GM23338 (cell line): Measurements from ENCODE around the gene CAPZA1. TPM values are rescaled to one million over a fixed set of nuclear protein-coding genes. Genes with fewer than 3 reads are reported as not detected.

Experiments
- ATAC-seq: fragments of 200-7000 bp; cut with Tn5 transposase; 3 replicates; pipeline ENCODE4 v1.9.1; 2020
- DNase-seq: peaks from one replicate; pipeline ENCODE4 v3.0.0-alpha.2; 2015; ENCODE audit warnings: low spot score
- H2AFZ ChIP-seq: fragments of 200-600 bp; sonication (generic); 2 replicates; pipeline ENCODE4 v1.8.0; 2016; ENCODE audit warnings: antibody characterized with exemption, mild to moderate bottlenecking, moderate library complexity
- H3F3A ChIP-seq: fragments of 200-600 bp; sonication (generic); replicated peaks from 2 replicates; pipeline ENCODE4 v1.8.0; 2017; ENCODE audit warnings: antibody characterized with exemption, mixed run types, low read depth
- H3K27ac ChIP-seq: fragments of 200-600 bp; sonication (generic); 2 replicates; pipeline ENCODE4 v1.6.1; 2016; ENCODE audit warnings: low read depth
- H3K27me3 ChIP-seq: fragments of 200-600 bp; sonication (generic); 2 replicates; pipeline ENCODE4 v1.8.0; 2016; ENCODE audit warnings: mild to moderate bottlenecking, mixed run types, moderate library complexity; ENCODE audit not compliant: insufficient read depth
- H3K36me3 ChIP-seq: fragments of 200-600 bp; sonication (generic); 2 replicates; pipeline ENCODE4 v1.8.0; 2016; ENCODE audit warnings: mild to moderate bottlenecking; ENCODE audit not compliant: insufficient read depth
- H3K4me1 ChIP-seq: fragments of 200-600 bp; sonication (generic); 2 replicates; pipeline ENCODE4 v1.8.0; 2016; ENCODE audit warnings: mild to moderate bottlenecking, moderate library complexity; ENCODE audit not compliant: insufficient read depth
- H3K4me2 ChIP-seq: fragments of 200-600 bp; sonication (generic); 2 replicates; pipeline ENCODE4 v1.7.1; 2017; ENCODE audit warnings: mixed run types
- H3K4me3 ChIP-seq: fragments of 200-600 bp; sonication (generic); 2 replicates; pipeline ENCODE4 v1.6.1; 2016; ENCODE audit warnings: mixed run types
- H3K79me2 ChIP-seq: fragments of 200-600 bp; sonication (generic); replicated peaks from 2 replicates; pipeline ENCODE4 v1.8.0; 2017; ENCODE audit warnings: mild to moderate bottlenecking; ENCODE audit not compliant: insufficient read depth
- H3K9me2 ChIP-seq: fragments of 200-600 bp; sonication (generic); 2 replicates; pipeline ENCODE4 v1.8.0; 2017; ENCODE audit not compliant: insufficient read depth
- H4K20me1 ChIP-seq: fragments of 200-600 bp; sonication (generic); replicated peaks from 2 replicates; pipeline ENCODE4 v1.8.0; 2017; ENCODE audit warnings: mild to moderate bottlenecking; ENCODE audit not compliant: insufficient read depth
- H3K27ac Mint-ChIP-seq: 2 replicates; pipeline ENCODE4 v1.8.0; 2020; ENCODE audit warnings: inconsistent platforms, mild to moderate bottlenecking, moderate library complexity, mixed read lengths
- H3K27me3 Mint-ChIP-seq: 3 replicates; pipeline ENCODE4 v1.8.0; 2022; ENCODE audit warnings: low read depth, mild to moderate bottlenecking, moderate library complexity, mixed read lengths, inconsistent platforms; ENCODE audit not compliant: insufficient read depth, poor library complexity
- H3K36me3 Mint-ChIP-seq: 3 replicates; pipeline ENCODE4 v1.8.0; 2021; ENCODE audit warnings: low read depth, mild to moderate bottlenecking, inconsistent platforms, moderate library complexity, mixed read lengths
- H3K4me1 Mint-ChIP-seq: 3 replicates; pipeline ENCODE4 v1.8.0; 2020; ENCODE audit warnings: mild to moderate bottlenecking, inconsistent platforms, mixed read lengths
- H3K4me3 Mint-ChIP-seq: 3 replicates; pipeline ENCODE4 v1.8.0; 2021; ENCODE audit warnings: moderate library complexity, mild to moderate bottlenecking, inconsistent platforms, mixed read lengths
- H3K9me3 Mint-ChIP-seq: 3 replicates; pipeline ENCODE4 v1.8.0; 2020; ENCODE audit warnings: moderate library complexity, mild to moderate bottlenecking, inconsistent platforms, mixed read lengths
- CREB1 ChIP-seq: fragments of 250-450 bp; sonication (Bioruptor Pico); IDR thresholded peaks from 2 replicates; pipeline ENCODE4 v1.5.0; 2020; ENCODE audit warnings: low read depth, mild to moderate bottlenecking, moderate library complexity
- EZH2 ChIP-seq: fragments of 200-600 bp; sonication (generic); IDR thresholded peaks from one replicate; pipeline ENCODE4 v1.8.0; 2017; ENCODE audit warnings: antibody characterized with exemption, mild to moderate bottlenecking, low read depth; ENCODE audit not compliant: unreplicated experiment
- JUNB ChIP-seq: IDR thresholded peaks from one replicate; pipeline ENCODE4 v1.6.1; 2016; ENCODE audit warnings: antibody characterized with exemption; ENCODE audit not compliant: unreplicated experiment
- NANOG ChIP-seq: IDR thresholded peaks from 2 replicates; pipeline ENCODE4 v1.6.1; 2016; ENCODE audit warnings: antibody characterized with exemption, borderline replicate concordance
- POLR2AphosphoS5 ChIP-seq: IDR thresholded peaks from 2 replicates; pipeline ENCODE4 v1.6.1; 2016; ENCODE audit warnings: antibody characterized with exemption, low read depth
- STAT1 ChIP-seq: IDR thresholded peaks from one replicate; pipeline ENCODE4 v1.6.1; 2016; ENCODE audit warnings: antibody characterized with exemption; ENCODE audit not compliant: unreplicated experiment
- ZNF114 ChIP-seq: fragments of 250-450 bp; sonication (Bioruptor Pico); IDR thresholded peaks from 2 replicates; pipeline ENCODE4 v1.5.0; 2020; ENCODE audit warnings: mild to moderate bottlenecking, moderate library complexity
- polyA plus RNA-seq: library from polyadenylated mRNA; unstranded; fragments of >200 nt; fragmentation: Nextera tagmentation; extraction: Ambion mirVana; gene quantifications from 2 replicates; pipeline ENCODE4 v1.2.1, GENCODE V29; 2016
- total RNA-seq: library from RNA; depleted of rRNA; stranded (reverse); fragments of >200 nt; shearing (Covaris generic); gene quantifications from 2 replicates; pipeline ENCODE4 v1.2.3, GENCODE V29; 2014
- TF ChIP-seq, protein P1 (sequence below), 2 experiments: fragments of 200-600 bp in 1 of 2; sonication (generic) in 1 of 2; conservative IDR thresholded peaks; 2 replicates each; pipeline versions ENCODE4 v1.5.1 to v1.6.1; 2016 to 2017; ENCODE audit warnings: antibody characterized with exemption in 2 of 2, low read depth in 2 of 2, mild to moderate bottlenecking in 2 of 2, moderate library complexity in 1 of 2
- TF ChIP-seq, protein P2 (sequence below): IDR thresholded peaks from one replicate; pipeline ENCODE4 v1.6.1; 2018; ENCODE audit warnings: antibody characterized with exemption; ENCODE audit not compliant: unreplicated experiment
- TF ChIP-seq, protein P3 (sequence below): IDR thresholded peaks from 2 replicates; pipeline ENCODE4 v1.6.1; 2016; ENCODE audit warnings: antibody characterized with exemption
- TF ChIP-seq, protein P4 (sequence below): fragments of 250-450 bp; sonication (Bioruptor Pico); IDR thresholded peaks from 2 replicates; pipeline ENCODE4 v1.5.0; 2020; ENCODE audit warnings: mild to moderate bottlenecking, moderate library complexity

CAPZA1 gene
- total and polyA plus RNA-seq, 2 experiments from 2014 or later: 147 to 182 TPM

DNA sequence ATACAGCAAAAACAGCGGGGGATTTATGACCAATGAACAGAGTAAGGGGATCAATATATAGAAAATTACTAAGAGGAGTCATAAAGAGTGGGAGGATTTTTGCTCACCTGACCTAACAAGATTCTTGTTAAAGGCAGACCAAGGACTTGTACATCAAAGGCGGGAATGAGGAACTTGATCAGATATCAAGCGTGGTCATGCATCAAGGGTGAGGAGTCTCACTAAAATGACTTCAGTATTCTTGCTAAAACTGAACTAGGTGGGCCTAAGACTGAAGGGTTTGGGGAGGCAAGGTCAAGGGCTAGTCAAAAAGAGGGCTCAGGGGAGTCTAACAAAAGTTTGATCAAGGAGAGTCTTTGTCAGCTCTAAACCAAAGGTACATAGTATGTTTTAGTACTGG is 56.9 kb downstream of the CAPZA1 start (continued):
- TF ChIP-seq, protein P1, sequence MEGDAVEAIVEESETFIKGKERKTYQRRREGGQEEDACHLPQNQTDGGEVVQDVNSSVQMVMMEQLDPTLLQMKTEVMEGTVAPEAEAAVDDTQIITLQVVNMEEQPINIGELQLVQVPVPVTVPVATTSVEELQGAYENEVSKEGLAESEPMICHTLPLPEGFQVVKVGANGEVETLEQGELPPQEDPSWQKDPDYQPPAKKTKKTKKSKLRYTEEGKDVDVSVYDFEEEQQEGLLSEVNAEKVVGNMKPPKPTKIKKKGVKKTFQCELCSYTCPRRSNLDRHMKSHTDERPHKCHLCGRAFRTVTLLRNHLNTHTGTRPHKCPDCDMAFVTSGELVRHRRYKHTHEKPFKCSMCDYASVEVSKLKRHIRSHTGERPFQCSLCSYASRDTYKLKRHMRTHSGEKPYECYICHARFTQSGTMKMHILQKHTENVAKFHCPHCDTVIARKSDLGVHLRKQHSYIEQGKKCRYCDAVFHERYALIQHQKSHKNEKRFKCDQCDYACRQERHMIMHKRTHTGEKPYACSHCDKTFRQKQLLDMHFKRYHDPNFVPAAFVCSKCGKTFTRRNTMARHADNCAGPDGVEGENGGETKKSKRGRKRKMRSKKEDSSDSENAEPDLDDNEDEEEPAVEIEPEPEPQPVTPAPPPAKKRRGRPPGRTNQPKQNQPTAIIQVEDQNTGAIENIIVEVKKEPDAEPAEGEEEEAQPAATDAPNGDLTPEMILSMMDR (conservative IDR thresholded peaks at IDR 0.05; ENCODE audit: low read depth in 2 of 2): no peak
- TF ChIP-seq STAT1: no peak
- TF ChIP-seq, protein P2, sequence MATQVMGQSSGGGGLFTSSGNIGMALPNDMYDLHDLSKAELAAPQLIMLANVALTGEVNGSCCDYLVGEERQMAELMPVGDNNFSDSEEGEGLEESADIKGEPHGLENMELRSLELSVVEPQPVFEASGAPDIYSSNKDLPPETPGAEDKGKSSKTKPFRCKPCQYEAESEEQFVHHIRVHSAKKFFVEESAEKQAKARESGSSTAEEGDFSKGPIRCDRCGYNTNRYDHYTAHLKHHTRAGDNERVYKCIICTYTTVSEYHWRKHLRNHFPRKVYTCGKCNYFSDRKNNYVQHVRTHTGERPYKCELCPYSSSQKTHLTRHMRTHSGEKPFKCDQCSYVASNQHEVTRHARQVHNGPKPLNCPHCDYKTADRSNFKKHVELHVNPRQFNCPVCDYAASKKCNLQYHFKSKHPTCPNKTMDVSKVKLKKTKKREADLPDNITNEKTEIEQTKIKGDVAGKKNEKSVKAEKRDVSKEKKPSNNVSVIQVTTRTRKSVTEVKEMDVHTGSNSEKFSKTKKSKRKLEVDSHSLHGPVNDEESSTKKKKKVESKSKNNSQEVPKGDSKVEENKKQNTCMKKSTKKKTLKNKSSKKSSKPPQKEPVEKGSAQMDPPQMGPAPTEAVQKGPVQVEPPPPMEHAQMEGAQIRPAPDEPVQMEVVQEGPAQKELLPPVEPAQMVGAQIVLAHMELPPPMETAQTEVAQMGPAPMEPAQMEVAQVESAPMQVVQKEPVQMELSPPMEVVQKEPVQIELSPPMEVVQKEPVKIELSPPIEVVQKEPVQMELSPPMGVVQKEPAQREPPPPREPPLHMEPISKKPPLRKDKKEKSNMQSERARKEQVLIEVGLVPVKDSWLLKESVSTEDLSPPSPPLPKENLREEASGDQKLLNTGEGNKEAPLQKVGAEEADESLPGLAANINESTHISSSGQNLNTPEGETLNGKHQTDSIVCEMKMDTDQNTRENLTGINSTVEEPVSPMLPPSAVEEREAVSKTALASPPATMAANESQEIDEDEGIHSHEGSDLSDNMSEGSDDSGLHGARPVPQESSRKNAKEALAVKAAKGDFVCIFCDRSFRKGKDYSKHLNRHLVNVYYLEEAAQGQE: no peak
- no peak for TF ChIP-seq JUNB
- TF ChIP-seq EZH2: no peak

DNA sequence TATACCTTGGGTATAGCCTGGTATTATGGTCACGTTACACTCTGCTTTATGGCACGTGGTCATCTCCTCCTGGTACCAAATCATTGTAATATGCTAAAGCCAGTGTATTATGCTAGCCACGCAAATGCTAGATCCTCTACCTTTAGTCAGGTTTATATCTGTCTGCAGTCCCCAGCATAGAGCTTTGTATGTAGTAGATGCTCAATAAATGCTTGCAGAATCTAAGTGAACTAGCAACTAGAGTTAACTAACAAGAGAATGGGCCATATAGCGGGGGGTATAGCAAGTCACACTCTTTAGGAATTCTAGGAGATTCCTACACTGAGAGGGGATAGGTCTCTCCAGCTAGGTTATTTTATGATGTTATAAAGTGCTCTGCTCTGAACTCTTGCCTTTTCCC is 57.9 kb downstream of the CAPZA1 start:
- Mint-ChIP-seq H3K36me3 (peaks cover 12% of the 10 kb centered on the region; the same call in 1 of the 3 replicates), H3K27ac (no peak overlapping the region), H3K4me3 (no peak overlapping the region), H3K4me1 (peaks cover 33% of the 10 kb centered on the region), H3K9me3 (peaks cover 4% of the 10 kb centered on the region; the same call in 1 of the 3 replicates), H3K27me3 (peaks cover 18% of the 10 kb centered on the region)
- peaks cover 30% of the 10 kb centered on the region for H3K4me1 ChIP-seq
- no peak overlapping the region for H3K4me3 ChIP-seq
- DNase-seq (no peak), ATAC-seq (no peak)
- no peak overlapping the region for H3K27ac ChIP-seq
- H3K27me3 ChIP-seq: peaks cover 12% of the 10 kb centered on the region
- no peak overlapping the region for H3K4me2 ChIP-seq
- H3K9me2 ChIP-seq: no peaks in the 10 kb centered on the region
- peaks cover 49% of the 10 kb centered on the region for H3K79me2 ChIP-seq
- H3K36me3 ChIP-seq: no peaks in the 10 kb centered on the region
- H2AFZ ChIP-seq: no peak overlapping the region
- H3F3A ChIP-seq: 0 out of 2 replicates have a peak, but pooled peaks cover 4% of the 10 kb centered on the region
- H4K20me1 ChIP-seq: peaks cover 12% of the 10 kb centered on the region; the same call in 1 of the 2 replicates
- TF ChIP-seq ZNF114 (no peak), NANOG (no peak), POLR2AphosphoS5 (no peak), CREB1 (CRISPR knock-in tag) (no peak)
- TF ChIP-seq, protein P1 (conservative IDR thresholded peaks at IDR 0.05; ENCODE audit: low read depth in 2 of 2): no peak
- TF ChIP-seq, protein P3, sequence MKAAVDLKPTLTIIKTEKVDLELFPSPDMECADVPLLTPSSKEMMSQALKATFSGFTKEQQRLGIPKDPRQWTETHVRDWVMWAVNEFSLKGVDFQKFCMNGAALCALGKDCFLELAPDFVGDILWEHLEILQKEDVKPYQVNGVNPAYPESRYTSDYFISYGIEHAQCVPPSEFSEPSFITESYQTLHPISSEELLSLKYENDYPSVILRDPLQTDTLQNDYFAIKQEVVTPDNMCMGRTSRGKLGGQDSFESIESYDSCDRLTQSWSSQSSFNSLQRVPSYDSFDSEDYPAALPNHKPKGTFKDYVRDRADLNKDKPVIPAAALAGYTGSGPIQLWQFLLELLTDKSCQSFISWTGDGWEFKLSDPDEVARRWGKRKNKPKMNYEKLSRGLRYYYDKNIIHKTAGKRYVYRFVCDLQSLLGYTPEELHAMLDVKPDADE: no peak
- TF ChIP-seq, protein P4, sequence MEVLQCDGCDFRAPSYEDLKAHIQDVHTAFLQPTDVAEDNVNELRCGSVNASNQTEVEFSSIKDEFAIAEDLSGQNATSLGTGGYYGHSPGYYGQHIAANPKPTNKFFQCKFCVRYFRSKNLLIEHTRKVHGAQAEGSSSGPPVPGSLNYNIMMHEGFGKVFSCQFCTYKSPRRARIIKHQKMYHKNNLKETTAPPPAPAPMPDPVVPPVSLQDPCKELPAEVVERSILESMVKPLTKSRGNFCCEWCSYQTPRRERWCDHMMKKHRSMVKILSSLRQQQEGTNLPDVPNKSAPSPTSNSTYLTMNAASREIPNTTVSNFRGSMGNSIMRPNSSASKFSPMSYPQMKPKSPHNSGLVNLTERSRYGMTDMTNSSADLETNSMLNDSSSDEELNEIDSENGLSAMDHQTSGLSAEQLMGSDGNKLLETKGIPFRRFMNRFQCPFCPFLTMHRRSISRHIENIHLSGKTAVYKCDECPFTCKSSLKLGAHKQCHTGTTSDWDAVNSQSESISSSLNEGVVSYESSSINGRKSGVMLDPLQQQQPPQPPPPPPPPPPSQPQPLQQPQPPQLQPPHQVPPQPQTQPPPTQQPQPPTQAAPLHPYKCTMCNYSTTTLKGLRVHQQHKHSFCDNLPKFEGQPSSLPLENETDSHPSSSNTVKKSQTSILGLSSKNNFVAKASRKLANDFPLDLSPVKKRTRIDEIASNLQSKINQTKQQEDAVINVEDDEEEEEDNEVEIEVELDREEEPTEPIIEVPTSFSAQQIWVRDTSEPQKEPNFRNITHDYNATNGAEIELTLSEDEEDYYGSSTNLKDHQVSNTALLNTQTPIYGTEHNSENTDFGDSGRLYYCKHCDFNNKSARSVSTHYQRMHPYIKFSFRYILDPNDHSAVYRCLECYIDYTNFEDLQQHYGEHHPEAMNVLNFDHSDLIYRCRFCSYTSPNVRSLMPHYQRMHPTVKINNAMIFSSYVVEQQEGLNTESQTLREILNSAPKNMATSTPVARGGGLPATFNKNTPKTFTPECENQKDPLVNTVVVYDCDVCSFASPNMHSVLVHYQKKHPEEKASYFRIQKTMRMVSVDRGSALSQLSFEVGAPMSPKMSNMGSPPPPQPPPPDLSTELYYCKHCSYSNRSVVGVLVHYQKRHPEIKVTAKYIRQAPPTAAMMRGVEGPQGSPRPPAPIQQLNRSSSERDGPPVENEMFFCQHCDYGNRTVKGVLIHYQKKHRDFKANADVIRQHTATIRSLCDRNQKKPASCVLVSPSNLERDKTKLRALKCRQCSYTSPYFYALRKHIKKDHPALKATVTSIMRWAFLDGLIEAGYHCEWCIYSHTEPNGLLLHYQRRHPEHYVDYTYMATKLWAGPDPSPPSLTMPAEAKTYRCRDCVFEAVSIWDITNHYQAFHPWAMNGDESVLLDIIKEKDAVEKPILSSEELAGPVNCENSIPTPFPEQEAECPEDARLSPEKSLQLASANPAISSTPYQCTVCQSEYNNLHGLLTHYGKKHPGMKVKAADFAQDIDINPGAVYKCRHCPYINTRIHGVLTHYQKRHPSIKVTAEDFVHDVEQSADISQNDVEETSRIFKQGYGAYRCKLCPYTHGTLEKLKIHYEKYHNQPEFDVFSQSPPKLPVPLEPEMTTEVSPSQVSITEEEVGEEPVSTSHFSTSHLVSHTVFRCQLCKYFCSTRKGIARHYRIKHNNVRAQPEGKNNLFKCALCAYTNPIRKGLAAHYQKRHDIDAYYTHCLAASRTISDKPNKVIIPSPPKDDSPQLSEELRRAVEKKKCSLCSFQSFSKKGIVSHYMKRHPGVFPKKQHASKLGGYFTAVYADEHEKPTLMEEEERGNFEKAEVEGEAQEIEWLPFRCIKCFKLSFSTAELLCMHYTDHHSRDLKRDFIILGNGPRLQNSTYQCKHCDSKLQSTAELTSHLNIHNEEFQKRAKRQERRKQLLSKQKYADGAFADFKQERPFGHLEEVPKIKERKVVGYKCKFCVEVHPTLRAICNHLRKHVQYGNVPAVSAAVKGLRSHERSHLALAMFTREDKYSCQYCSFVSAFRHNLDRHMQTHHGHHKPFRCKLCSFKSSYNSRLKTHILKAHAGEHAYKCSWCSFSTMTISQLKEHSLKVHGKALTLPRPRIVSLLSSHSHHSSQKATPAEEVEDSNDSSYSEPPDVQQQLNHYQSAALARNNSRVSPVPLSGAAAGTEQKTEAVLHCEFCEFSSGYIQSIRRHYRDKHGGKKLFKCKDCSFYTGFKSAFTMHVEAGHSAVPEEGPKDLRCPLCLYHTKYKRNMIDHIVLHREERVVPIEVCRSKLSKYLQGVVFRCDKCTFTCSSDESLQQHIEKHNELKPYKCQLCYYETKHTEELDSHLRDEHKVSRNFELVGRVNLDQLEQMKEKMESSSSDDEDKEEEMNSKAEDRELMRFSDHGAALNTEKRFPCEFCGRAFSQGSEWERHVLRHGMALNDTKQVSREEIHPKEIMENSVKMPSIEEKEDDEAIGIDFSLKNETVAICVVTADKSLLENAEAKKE (CRISPR knock-in tag): no peak
